ENCODE measurements around the gene SPINDOC.

SPINDOC gene

DNA sequence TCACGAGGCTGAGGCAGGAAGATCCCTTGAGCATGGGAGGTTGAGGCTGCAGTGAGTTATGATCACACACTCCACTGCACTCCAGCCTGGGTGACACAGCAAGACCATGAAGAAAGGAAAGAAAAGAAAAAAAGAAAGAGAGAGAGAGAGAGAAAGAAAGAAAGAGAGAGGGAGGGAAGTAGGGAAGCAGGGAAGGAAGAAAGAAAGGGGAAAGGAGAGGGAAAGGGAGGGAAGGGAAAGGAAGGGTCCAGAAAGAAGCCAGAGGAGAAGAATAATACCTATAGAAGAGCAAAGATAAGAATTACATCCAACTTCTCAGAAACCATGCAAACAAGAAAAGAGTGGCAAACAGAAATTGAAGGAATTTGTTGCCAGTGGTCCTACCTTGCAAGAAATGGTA lies 27.4 kb upstream of the SPINDOC start:
- no peak for DNase-seq (ENCODE audit: low read depth)
- H3K4me3 ChIP-seq (ENCODE audit: low read depth, low read length) = no peak overlapping the region
- in situ Hi-C loops (cut with HindIII; ENCODE audit: low sequenced_read_pairs) = no loop called here
- TF ChIP-seq, protein P1, sequence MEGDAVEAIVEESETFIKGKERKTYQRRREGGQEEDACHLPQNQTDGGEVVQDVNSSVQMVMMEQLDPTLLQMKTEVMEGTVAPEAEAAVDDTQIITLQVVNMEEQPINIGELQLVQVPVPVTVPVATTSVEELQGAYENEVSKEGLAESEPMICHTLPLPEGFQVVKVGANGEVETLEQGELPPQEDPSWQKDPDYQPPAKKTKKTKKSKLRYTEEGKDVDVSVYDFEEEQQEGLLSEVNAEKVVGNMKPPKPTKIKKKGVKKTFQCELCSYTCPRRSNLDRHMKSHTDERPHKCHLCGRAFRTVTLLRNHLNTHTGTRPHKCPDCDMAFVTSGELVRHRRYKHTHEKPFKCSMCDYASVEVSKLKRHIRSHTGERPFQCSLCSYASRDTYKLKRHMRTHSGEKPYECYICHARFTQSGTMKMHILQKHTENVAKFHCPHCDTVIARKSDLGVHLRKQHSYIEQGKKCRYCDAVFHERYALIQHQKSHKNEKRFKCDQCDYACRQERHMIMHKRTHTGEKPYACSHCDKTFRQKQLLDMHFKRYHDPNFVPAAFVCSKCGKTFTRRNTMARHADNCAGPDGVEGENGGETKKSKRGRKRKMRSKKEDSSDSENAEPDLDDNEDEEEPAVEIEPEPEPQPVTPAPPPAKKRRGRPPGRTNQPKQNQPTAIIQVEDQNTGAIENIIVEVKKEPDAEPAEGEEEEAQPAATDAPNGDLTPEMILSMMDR (IDR thresholded peaks at IDR 0.05; ENCODE audit: low read depth, low read length, missing control alignments) = no peak

DNA sequence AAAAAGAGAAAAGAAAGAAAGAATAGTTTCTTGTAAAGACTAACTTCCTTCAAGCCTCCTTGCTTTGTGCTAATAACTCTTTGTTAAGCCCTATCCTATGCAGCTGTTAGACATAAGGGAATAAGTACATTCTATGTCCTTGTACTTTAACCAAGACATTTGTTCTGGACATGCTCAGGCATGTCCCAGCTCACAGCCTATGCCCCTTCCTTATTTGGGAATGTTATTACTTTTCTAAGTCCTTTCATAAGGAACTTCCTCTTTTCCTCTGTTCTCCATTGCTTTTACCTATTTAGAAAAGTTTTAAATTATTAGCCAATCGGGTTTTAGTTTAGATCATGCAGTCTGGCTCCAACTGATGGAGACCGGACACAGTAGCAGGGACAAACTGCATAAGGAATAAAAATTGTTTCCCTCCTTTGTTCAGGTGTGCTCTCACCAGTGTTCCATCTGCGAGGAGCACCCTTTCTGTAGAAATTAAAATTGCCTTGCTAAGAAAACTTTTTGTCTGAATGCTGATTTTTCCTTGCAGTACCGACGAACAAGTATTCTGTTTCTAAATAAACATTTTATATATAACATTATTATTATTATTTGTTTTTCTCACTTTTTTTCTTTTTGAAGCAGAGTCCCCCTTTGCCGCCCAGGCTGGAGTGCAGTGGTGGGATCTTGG lies 21.6 kb upstream of the SPINDOC start:
- in situ Hi-C loops (cut with HindIII; ENCODE audit: low sequenced_read_pairs) = no loop called here
- TF ChIP-seq, protein P1 (IDR thresholded peaks at IDR 0.05; ENCODE audit: low read depth, low read length, missing control alignments) = no peak
- no peak for DNase-seq (ENCODE audit: low read depth)
- H3K4me3 ChIP-seq (ENCODE audit: low read depth, low read length) = no peak overlapping the region

DNA sequence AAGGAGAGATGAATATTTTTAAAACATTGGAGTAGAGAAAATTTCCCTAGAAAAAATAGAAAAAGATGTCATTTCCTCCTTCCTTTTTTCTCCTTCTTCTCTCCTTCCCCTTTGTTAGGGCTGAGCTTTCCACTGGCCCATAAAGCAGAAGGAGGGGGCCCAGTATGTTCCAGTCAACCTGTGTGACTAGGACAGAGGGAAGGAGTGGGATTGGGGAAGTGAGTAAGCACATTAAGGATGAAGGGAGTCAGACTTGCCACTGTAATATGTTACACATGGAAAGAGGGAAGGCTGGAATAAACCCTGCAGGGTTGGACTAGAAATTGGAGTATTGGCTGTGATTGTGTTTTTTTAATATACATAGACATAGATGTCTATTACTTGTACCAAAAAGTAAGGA lies 20.1 kb upstream of the SPINDOC start:
- in situ Hi-C loops (cut with HindIII; ENCODE audit: low sequenced_read_pairs) = no loop called here
- TF ChIP-seq, protein P1 (IDR thresholded peaks at IDR 0.05; ENCODE audit: low read depth, low read length, missing control alignments) = no peak
- DNase-seq (ENCODE audit: low read depth) = no peak
- no peak overlapping the region for H3K4me3 ChIP-seq (ENCODE audit: low read depth, low read length)

DNA sequence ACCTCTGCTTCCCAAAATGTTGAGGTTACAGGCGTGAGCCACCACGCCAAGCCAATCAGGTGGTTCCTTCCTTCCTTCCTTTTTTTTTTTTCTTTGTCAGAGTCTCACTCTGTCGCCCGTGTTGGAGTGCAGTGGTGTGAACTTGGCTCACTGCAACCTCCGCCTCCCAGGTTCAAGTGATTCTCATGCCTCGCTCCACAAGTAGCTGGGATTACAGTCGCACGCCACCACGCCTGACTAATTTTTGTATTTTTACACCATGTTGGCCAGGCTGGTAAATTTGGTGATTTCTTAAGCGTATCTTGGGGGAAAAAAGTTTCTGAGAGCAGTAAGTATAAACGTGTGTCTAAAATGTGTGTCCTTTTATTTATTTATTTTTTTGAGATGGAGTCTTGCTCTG lies 18.2 kb upstream of the SPINDOC start:
- TF ChIP-seq, protein P1 (IDR thresholded peaks at IDR 0.05; ENCODE audit: low read depth, low read length, missing control alignments) = no peak
- H3K4me3 ChIP-seq (ENCODE audit: low read depth, low read length) = no peak overlapping the region
- DNase-seq (ENCODE audit: low read depth) = no peak
- in situ Hi-C loops (cut with HindIII; ENCODE audit: low sequenced_read_pairs) = no loop called here

DNA sequence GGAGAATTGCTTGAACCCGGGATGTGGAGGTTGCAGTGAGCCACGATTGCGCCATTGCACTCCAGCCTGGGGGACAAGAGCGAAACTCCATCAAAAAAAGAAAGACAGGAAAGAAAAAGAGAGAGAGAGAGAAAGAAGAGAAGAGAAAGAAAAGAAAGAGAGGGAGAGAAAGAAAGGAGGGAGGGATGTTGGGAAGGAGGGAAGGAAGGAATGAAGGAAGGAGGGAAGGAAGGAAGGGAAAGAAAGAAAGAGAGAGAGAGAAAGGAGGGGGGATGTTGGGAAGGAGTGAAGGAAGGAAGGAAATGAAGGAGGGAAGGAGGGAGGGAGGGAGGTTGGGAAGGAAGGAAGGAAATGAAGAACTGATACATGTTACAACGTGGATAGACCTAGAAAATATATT lies 12.3 kb upstream of the SPINDOC start:
- no peak overlapping the region for H3K4me3 ChIP-seq (ENCODE audit: low read depth, low read length)
- TF ChIP-seq, protein P1 (IDR thresholded peaks at IDR 0.05; ENCODE audit: low read depth, low read length, missing control alignments) = no peak
- no peak for DNase-seq (ENCODE audit: low read depth)
- in situ Hi-C loops (cut with HindIII; ENCODE audit: low sequenced_read_pairs) = no loop called here

DNA sequence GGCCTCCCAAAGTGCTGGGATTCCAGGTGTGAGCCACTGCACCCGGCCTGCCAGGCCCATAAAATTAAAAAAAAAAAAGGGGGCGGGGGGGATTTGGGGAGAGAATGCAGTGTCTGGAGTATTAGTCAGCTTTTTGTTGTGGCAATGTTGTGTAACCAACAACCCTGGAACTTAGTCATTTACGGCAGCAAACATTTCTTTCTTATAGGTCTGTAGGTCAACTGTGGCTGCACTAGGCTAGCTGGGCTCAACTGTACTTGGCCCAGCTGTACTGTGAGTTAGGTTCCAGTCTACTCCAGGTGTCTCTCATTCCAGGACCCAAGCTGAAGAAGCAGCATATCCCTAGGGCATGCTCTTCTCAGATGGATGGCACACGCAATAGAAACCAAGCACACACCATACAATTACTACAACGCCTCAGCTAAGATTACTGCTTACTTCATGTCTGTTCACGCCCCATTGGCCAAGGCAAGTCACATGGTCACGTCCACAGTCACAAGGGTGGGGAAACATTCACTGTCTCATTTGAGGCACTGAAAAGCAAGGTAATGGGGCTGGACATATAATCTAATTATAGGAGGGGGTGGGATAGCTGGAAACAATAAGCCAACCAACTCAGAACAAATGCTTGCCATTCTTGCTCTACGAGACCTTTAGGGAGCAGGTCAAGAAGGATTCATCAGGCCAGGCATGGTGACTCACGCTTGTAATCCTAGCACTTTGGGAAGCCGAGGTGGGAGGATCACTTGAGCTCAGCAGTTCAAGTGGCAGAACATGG lies 10.4 kb upstream of the SPINDOC start:
- TF ChIP-seq, protein P1 (IDR thresholded peaks at IDR 0.05; ENCODE audit: low read depth, low read length, missing control alignments) = no peak
- no peak for DNase-seq (ENCODE audit: low read depth)
- no peak overlapping the region for H3K4me3 ChIP-seq (ENCODE audit: low read depth, low read length)
- in situ Hi-C loops (cut with HindIII; ENCODE audit: low sequenced_read_pairs) = no loop called here

Data from astrocyte of the cerebellum (primary cell).